Smooth muscle cell of the brain vasculature (primary cell): ENCODE measurements around the gene B4GALT5.
"Not testable (repeated sequence)": the region's sequence is repeated elsewhere in the genome, so short reads cannot be mapped to it uniquely, and the experiment has no call there.

Experiments
- DNase-seq: peaks from one replicate; pipeline ENCODE4 v3.0.0-alpha.2; 2012; ENCODE audit warnings: low read depth, low spot score

The B4GALT5 gene

DNA sequence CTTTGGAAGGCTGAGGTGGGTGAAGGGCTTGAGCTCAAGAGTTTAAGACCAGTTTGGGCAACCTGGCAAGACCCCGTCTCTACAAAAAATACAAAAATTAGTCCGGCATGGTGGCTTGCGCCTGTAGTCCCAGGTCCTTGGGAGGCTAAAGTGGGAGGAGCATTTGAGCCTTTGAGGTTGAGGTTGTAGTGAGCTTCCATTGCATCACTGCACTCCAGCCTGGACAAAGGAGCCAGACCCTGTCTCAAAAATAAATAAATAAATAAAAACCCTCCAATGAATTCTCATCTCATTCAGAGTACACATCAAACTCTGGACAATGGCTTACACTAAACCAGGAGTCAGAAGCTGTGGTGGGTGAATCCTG, 31.8 kb downstream of the B4GALT5 start:
- DNase-seq, result no peak

DNA sequence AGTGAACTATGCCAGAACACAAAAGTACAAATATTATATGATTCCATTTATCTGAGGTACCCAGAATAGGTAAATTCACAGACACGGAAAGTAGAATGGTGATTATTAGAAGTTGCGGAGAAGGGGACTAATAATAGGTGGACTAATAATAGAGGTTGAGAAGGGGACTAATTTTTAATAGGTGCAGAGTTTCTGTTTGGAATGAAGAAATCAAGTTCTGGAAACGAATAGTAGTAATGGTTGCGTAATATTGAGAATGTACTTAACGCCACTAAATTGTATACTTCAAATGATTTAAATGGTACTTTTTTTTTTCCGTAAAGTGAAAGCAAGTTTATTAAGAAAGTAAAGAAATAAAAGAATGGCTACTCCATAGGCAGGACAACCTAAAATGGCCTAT, 33.2 kb downstream of the B4GALT5 start:
- no peak for DNase-seq

DNA sequence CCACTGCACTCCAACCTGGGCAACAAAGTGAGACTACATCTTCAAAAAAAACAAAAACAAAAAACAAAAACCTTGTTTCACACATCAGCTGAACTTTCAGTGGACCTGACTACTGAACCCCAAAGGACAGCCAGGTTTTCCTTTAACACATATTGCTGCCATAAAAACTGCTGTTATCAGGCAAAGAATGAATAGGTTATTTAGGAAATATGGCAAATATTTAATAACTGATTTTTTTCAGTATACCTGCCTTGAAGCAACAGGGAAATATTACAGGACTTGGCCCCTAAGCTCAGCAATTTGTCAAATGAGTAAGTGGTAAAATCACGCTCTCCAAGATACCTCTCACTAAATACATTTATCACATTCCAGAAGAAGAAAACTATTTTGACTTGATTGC, 34.0 kb downstream of the B4GALT5 start:
- DNase-seq, result no peak

DNA sequence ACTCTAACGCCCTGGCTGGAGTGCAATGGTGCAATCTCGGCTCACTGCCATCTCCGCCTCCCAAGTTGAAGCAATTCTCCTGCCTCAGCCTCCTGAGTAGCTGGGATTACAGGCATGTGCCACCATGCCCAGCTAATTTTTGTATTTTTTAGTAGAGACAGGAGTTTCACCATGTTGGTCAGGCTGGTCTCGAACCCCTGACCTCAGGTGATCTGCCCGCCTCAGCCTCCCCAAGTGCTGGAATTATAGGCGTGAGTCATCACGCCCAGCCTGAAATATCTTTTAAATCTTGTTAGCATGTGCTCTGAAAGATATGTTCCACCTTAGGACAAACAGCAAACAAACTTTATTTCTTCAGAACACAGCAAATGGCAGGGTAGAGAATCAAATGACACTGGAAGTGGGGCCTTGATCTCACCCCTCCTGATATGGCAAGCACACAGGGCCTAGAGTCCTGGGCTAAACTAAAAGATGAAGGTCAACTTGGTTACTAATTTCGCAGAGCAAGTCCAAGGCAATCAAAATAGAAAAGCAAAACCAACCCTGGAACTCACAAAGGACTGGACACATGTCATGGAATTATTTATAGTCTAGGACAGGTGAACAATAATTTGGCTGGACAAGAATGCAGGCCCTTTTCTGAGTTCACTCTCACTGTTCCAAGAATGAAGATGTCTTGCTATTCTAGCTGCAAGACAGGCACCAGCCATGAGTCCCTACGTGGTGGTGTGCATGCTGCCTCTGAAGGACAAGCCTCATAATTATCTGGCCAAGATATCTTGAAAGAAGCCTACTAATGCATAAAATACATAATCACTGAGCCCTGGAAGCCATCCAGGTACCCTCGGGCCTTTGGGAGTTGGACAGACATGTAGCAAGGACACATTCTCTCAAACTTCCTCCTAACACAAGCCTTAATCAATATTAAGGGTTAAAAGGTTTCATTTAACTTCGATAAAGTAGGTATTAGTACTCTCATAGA, 35.6 kb downstream of the B4GALT5 start:
- no peak for DNase-seq

DNA sequence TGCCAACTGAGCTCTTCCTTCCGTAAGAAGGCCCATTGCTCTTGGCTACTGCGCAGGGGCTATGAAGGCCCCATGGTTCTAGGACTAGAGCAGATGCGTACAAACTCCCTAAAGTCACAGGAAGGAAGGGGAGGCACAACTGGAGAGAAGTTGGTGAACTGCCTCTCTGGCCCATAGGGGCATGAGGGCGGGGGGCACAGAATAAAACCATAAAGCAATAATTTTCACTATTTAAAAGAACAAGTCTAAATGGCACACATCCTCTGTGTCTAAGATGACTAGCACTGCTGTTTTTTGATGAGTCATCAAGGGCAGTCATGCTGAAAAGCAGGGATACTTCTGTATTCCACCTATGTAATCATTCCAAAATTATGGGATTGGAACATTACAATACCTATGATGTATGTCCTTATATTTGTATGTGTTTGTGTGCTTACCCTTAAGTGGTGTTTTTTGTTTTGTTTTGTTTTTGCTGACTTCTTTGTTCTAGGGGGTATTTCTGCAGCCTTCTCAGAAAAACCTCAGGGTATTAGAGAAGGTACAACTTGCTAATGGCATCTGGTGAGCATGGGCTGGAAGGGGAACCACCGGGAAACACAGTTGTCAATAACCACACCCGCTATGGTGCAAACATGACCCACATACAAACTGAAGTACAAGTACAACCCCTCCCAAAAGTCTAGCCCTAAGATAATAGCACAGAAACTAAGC, 36.9 kb downstream of the B4GALT5 start:
- DNase-seq, result no peak

DNA sequence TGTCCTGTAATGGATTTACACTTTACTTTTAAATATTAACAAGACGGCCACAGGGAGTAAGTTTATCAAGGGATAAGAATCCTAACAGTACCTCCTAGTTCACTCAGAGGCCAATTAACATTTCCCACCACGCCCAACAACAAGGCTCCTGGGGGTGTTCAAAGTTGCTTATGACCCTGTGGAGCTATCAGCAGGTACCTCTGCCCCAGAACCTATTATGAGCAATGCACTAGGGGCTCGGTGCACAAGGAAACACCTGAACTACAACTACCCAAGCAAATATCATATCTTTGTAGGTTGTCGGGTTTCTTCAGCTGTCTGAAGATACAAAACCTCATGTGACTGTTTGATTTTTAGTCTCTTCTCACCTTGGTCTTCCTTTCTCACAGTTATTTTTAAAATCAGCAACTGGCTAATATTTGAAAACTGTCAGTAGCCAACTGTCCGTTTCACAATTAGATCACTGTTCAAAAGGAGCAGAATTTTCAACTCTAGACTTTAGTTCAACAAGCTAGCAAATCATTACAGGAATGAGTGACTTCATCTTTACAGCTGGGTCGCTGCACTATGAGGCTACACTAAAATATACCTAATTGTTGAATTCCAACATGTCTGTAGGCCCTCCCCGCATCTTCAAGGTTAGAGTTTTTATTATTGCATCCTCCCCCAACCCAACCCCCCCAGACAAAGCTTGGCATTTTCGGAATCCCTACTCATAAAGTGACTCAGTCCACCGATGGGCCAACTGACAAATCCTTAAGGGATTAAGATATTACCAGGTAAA, 38.1 kb downstream of the B4GALT5 start:
- DNase-seq, result no peak

DNA sequence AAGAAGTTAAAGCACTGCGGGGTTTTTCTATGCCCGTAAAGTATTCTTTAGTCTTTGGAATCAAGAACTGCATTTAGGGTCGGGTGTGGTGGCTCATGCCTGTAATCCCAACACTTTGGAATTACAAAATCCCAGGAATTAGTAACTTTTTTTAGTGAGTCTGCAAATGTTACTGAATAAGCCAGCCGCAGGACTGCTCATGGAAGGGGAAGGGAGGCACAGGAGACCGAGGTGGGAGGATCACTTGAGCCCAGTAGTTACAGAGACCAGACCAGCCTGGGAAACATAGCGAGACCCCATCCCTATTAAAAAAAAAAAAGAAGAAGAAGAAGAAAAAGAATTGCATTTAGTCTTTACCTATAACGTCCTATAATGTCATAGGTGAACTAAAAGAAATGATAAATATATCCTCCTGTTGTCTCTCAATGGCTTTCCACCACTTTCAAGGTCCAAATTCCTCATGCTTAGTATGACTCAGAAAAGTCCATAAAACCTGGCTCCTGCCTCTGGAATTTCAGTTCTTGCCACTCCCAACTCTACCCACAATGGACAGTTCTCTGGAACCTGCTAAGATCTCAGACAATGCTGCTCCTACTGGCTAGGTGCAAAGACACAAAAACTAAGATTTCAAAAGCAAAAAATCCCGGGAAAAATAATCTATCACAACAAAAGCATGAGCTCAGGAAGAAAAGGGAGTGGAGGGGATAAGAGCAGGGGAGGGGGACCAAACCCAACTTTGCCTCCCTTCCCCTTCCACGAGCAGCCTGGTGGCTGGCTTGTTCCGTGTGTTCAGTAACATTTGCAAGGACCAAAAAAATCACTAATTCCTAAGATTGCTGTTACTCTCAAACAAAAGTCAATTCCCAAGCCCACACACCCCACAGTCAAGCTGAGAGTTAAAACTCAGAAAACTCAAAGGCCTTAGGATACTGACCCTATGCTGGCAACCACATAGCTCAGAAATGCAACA, 39.0 kb downstream of the B4GALT5 start:
- DNase-seq, result no peak

DNA sequence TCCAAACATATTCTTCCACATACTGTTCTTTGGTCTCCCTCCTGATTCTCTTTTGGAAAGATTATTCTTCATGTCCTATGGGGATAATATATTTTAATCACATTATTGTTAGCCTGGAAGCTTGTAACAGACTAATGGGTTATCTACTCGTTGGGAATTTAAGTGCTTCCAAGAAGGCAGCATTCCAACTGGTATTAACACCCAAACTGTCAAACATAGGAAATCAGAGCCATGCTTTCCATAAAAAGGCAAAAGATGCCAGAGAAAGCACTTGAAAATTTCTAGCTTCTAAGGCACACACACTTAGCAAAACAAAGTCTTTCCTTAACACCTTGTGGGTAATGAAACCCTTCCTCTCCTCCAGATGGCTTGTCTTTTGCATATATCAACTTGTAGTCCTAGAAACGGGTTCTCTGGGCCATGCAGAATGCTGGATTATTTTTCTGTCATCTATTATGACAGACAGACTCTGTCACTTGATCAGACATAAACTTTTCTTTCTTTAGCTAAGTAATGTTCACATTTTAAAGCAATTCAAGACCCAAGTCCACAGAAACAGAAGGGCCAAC, 41.5 kb downstream of the B4GALT5 start:
- no peak for DNase-seq

DNA sequence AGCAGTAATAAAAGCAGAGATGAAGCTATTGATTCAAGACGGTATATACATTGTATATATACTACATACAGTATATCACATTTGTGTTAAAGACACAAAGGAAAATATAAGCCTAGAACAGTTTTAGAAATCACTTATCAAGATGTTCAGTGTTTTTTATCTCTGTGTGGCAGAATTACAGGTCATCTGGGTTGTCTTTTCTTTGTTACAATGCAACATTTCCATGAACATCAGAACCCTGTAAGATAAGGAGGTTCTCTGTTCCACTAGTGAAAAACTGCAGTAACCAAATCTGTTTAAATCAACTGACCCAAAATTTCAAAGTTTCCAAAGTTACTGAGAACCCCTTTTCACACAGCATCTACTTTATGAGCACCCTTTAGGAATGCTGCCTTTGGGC, 42.2 kb downstream of the B4GALT5 start:
- no peak for DNase-seq

DNA sequence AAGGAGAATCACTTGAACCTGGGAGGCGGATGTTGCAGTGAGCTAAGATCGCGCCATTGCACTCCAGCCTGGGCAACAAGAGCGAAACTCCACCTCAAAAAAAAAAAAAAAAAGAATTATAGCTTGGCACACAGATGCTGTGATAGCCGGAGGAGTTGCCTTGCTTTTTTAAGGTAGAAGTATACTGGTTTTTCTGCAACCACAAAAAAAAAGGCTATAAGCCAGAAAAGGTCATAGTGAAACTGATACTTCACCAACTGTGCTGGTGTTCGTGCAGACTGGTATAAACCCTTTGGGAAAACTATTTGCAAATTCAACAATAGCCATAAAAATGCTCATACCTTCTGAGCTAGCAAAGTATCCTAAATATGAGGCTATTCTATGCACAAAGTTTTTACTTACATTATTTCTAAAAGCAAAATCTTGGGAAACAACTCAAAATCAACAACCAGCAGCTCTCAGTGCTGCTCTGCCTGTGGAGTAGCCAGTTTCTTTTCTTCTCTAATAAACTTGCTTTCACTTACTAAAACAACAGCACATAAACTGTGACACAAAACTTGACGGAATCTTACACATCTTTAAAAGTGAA, 44.0 kb downstream of the B4GALT5 start:
- DNase-seq, result no peak

DNA sequence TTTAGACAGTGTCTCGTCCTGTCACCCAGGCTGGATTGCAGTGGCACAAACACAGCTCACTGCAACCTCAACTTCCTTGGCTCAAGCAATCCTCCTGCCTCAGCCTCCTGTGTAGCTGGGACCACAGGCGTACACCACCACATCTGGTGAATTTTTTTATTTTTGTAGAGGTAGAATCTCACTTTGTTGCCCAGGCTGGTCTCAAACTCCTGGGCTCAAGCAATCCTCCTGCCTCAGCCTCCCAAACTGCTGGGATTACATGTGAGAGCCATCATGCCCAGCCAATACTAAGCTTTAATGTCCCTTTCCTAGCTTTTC, 44.8 kb downstream of the B4GALT5 start:
- not testable (repeated sequence) for DNase-seq

DNA sequence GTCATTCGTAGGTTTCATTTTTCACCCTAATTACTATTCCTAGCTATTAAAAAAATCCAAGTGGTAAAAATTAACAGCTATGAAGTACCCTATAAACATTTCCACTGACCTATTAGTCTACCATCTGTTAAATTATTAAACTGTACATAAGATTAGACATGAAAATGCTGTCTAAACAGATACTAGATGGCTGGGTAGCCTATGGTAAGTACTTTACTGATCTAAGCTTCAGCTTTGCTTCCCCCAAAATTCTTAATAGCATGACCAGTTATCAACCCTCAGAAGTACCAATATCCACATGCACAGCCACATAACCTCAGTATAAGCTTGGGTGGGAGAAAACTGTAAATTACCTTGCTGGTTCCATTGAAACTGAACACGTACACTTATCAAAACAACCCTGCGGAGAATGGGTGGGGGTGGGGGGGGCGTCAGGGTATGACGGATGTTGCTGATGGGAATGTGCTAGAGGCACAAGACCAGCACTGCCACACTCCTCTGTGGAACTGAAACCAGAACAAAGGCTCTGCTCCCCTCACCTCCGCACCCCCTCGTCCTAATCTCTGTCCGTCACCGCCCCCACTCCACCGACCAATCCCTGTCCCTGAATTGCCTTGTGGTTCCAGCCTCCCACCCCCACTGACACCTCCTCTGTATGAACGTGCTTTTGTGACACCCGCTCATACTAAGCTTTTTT, 45.3 kb downstream of the B4GALT5 start:
- no peak for DNase-seq

DNA sequence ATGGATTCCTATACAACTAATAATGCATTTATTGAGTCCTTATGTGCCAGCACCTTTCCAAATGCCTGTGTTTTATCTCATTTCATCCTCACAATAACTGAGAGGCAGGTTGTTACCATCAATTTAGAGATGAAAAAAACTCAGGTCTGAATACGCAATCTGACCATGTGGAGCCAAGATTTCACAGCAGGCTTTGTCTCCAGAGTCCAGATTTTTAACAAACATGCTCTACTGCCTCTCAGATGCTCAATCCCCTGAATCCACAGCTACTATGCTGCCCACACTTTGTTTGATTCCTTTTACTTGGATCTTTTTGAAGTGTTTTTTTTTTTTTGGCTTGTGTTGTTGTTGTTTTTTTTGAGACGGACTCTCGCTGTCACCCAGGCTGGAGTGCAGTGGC, 46.8 kb downstream of the B4GALT5 start:
- DNase-seq, result no peak

DNA sequence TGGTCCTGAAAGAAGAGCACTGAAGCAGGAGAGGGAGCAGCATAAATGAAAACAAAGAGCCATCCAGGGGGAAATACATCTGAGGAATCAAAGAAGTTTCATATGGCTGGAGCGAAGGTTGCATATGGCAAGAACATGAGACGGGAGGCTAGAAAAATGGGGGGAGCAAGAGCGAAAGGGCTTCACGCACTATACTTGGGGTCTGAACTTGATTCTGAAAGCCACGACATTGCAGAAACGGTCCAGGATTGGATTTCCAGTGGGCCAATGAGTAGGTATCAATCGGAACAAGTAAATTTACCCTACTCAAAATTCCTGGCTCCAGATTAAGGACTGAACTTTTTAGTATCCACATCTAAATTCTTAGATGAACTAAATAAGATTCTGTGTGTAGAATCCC, 47.9 kb downstream of the B4GALT5 start:
- DNase-seq, result no peak

DNA sequence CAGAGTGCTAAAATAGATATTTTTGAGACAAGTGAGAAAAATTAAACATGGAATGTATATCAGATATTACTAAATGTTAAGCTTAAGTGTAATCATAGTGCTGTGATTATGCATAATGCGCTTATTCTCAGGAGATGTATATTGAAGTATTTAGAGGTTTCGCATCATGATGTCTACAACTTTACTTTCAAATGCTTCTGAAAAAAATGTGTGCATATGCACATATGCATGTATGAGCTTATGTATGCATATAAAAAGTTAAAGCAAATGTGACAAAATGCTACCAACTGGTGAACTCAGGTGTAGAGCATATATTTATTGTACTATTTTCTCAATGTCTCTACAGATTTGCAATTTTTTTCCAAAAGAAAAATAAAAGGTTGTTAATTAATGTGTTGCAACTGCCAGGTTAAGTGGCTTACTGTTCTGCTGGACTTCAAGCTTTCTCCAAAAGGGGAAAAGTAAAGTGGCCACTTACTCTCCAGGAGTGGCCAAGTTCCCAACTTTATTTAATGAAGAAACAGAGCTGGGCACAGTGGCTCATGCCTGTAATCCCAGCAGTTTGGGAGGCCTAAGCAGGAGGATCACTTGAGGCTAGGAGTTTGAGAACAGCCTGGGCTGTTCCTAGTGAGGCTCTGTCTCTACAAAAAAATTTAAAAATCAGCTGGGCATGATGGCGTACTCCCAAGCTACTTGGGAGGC, 48.9 kb downstream of the B4GALT5 start:
- no peak for DNase-seq

DNA sequence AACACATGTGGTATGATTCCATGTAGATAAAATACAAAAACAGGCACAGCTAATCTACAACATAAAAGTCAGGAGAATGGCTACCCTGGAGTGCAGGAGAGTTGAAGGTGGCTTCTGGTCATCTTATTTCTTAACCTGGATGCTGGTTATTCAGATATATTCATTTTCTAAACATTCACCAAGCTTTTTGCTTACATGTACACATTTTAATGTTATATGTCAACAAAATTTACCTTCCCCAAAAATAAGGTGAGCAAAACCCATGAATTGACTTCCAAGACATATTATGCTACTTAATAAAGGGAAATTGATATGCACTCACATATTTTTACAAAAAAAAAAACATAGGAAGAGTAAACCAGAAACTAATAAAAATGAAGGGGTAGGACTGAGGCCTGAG, 50.6 kb downstream of the B4GALT5 start:
- DNase-seq, result no peak

DNA sequence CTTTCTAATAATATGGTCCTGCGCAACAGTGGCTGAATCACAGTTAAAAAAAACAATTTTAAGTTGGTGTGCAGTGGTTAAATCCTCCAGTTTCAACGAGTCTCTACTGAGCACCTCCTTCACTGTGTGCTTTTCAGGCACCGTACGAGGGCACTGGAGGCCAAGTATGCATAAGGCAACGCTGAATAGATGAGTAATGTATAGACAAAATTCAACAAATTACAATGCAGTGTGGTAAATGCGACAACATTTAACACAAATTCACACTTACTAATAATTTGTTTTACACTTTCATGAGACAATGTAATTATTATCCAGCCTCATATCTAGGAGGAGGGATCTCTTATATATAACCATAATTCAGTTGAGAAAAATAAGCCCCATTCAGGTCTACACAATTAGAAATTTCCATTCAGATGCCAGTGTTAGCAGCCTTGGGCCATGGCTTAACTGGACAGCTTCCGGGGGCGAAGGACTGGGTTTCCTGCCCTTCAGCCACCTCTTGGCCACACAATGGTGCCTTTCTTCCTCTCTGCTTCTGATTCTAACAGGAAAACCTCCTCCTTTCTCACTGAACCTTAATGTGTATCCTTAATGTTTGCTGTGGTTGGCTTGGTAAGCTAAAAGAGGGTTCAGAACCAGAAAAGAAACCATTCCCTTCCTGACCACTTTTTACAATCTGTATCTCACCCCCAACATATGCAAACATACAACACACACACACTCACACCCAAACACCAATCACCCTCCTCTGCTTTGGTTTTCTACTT, 51.9 kb downstream of the B4GALT5 start:
- no peak for DNase-seq

DNA sequence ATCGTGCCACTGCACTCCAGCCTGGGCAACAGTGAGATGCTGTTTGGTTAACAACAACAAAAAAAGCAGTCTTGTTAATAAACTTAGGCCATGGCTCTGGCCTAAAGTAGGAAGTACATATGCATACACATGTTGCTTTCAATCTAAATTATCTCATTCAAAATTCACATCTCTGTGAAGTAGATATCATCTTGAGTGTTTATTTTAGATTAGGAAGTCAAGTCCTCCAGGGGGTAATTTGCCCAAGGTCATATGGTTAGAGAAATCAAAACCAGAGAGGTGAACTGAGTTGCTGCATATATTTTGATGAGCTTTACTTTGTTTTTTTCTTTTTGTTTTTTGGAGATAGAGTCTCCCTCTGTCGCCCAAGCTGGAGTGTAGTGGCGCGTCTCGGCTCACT, 52.8 kb downstream of the B4GALT5 start:
- no peak for DNase-seq
